GM23248 (cell line): ENCODE data around the gene GSN.

Experiments used
- EZH2 ChIP-seq: fragments of 200-600 bp; sonication (generic); IDR thresholded peaks from 2 replicates; pipeline ENCODE4 v1.6.1; 2018; ENCODE audit warnings: antibody characterized with exemption, mild to moderate bottlenecking; ENCODE audit not compliant: insufficient read depth, poor library complexity, severe bottlenecking
- EZH2phosphoT487 ChIP-seq: fragments of 200-600 bp; sonication (generic); IDR thresholded peaks from 2 replicates; pipeline ENCODE4 v1.6.1; 2018; ENCODE audit warnings: antibody characterized with exemption, moderate library complexity, mild to moderate bottlenecking, low read depth; ENCODE audit not compliant: insufficient read depth

- TF ChIP-seq EZH2 (no peak), EZH2phosphoT487 (no peak)
These were observed 42.6 kb downstream of the GSN start for GRCh38 chr9:121310571-121310970.
